HCT116 (cell line): ENCODE results near the gene MYO5C. TPM values are rescaled to one million over a fixed set of nuclear protein-coding genes. Genes with fewer than 3 reads are reported as not detected.

Experiments
- ATAC-seq: fragments of 200-7000 bp; cut with Tn5 transposase; 2 replicates; pipeline ENCODE4 v1.9.1; 2020; ENCODE audit warnings: mild to moderate bottlenecking, moderate library complexity
- BruUV-seq: library from RNA; stranded (reverse); fragments of 400-500 nt; replicated peaks from 2 replicates; lab custom pipeline; 2021; lab: Mats Ljungman, UMichigan
- CTCF ChIA-PET: fragments of 300-600 bp; sonication (Branson Sonifier 250); formaldehyde crosslinking; loops from one replicate; lab custom pipeline; 2021; ENCODE audit warnings: antibody characterized with exemption; lab: Charles Lee
- POLR2A ChIA-PET: fragments of 300-600, 350-600 bp; sonication (Branson Sonifier 250); formaldehyde crosslinking; loops from one replicate; lab custom pipeline; 2021; ENCODE audit warnings: antibody characterized with exemption; lab: Charles Lee
- RAD21 ChIA-PET, 2 experiments: fragments of 300-600 bp; sonication (Branson Sonifier 250); formaldehyde crosslinking; loops; one replicate each; lab custom pipeline; 2023; ENCODE audit warnings: low total read pairs in 2 of 2; ENCODE audit not compliant: uncharacterized antibody in 2 of 2, unreplicated experiment in 2 of 2, low non-redundant PET in 1 of 2; lab: Charles Lee
- DNase-seq: peaks from one replicate; pipeline ENCODE4 v3.0.0-alpha.2; 2010; ENCODE audit warnings: low read depth, low spot score
- H2AFZ ChIP-seq: fragments of 200-600 bp; shearing (Covaris generic), sonication (generic); 2 replicates; pipeline ENCODE4 v1.6.1; 2017; ENCODE audit warnings: low read depth, mixed run types, mixed read lengths, antibody characterized with exemption, low read length; ENCODE audit not compliant: poor library complexity, severe bottlenecking
- H3K27ac ChIP-seq: 2 replicates; pipeline ENCODE4 v1.5.1; 2012; ENCODE audit warnings: low read depth, low read length
- H3K27me3 ChIP-seq: fragments of 200-600 bp; sonication (generic); 2 replicates; pipeline ENCODE4 v1.6.1; 2016; ENCODE audit warnings: mixed run types, low read length, mixed read lengths; ENCODE audit not compliant: insufficient read depth
- H3K36me3 ChIP-seq, 2 experiments: fragments of 200-500 bp in 1 of 2; fragments of 200-600 bp in 1 of 2; sonication (Bioruptor generic) in 1 of 2; sonication (generic) in 1 of 2; 2 replicates each; pipeline versions ENCODE4 v1.5.1 to v1.6.1; 2014 to 2016; ENCODE audit warnings: low read length in 2 of 2, inconsistent platforms in 1 of 2, mixed read lengths in 1 of 2, mixed run types in 1 of 2; ENCODE audit not compliant: insufficient read depth in 2 of 2, control insufficient read depth in 1 of 2
- H3K4me1 ChIP-seq, 2 experiments: fragments of 200-600 bp in 1 of 2; sonication (generic) in 1 of 2; 2 replicates each; pipeline versions ENCODE4 v1.5.1 to v1.6.1; 2012 to 2017; ENCODE audit warnings: low read length in 2 of 2, inconsistent platforms in 1 of 2, mild to moderate bottlenecking in 1 of 2, mixed read lengths in 1 of 2, mixed run types in 1 of 2, moderate library complexity in 1 of 2; ENCODE audit not compliant: insufficient read depth in 2 of 2, control insufficient read depth in 1 of 2
- H3K4me2 ChIP-seq: fragments of 200-600 bp; sonication (generic); 2 replicates; pipeline ENCODE4 v1.6.1; 2017; ENCODE audit warnings: mixed run types, low read length, mixed read lengths
- H3K4me3 ChIP-seq, 2 experiments: fragments of 200-600 bp in 1 of 2; sonication (generic) in 1 of 2; replicated peaks in 1 of 2; 2 replicates each; pipeline ENCODE4 v1.5.1; 2011 to 2016; ENCODE audit warnings: low read length in 2 of 2, control low read depth in 1 of 2, low read depth in 1 of 2, mild to moderate bottlenecking in 1 of 2, mixed read lengths in 1 of 2, mixed run types in 1 of 2
- H3K79me2 ChIP-seq: fragments of 200-600 bp; sonication (generic); 2 replicates; pipeline ENCODE4 v1.6.1; 2017; ENCODE audit warnings: mild to moderate bottlenecking, mixed run types, low read length, moderate library complexity, mixed read lengths; ENCODE audit not compliant: insufficient read depth
- H3K9ac ChIP-seq: fragments of 200-600 bp; sonication (generic); 2 replicates; pipeline ENCODE4 v1.6.1; 2016; ENCODE audit warnings: low read length, mixed read lengths
- H3K9me2 ChIP-seq: fragments of 200-600 bp; sonication (generic), shearing (Covaris generic); 2 replicates; pipeline ENCODE4 v1.6.1; 2017; ENCODE audit warnings: mixed run types, mild to moderate bottlenecking, moderate library complexity; ENCODE audit not compliant: insufficient read depth
- H3K9me3 ChIP-seq, 2 experiments: fragments of 200-500 bp in 1 of 2; fragments of 200-600 bp in 1 of 2; sonication (Bioruptor generic) in 1 of 2; sonication (generic) in 1 of 2; 2 replicates each; pipeline ENCODE4 v1.6.1; 2014 to 2017; ENCODE audit warnings: low read length in 2 of 2, mixed read lengths in 2 of 2, inconsistent platforms in 1 of 2, low read depth in 1 of 2, mild to moderate bottlenecking in 1 of 2, mixed run types in 1 of 2, moderate library complexity in 1 of 2; ENCODE audit not compliant: control insufficient read depth in 1 of 2, insufficient read depth in 1 of 2
- H4K20me1 ChIP-seq: fragments of 200-600 bp; sonication (generic), shearing (Covaris generic); 2 replicates; pipeline ENCODE4 v1.6.1; 2017; ENCODE audit warnings: mixed run types, mild to moderate bottlenecking, moderate library complexity; ENCODE audit not compliant: insufficient read depth
- ATF3 ChIP-seq: IDR thresholded peaks from 2 replicates; pipeline ENCODE4 v1.6.1; 2012
- CEBPB ChIP-seq: IDR thresholded peaks from 2 replicates; pipeline ENCODE4 v1.6.1; 2012; ENCODE audit warnings: low read depth
- EGR1 ChIP-seq: IDR thresholded peaks from 2 replicates; pipeline ENCODE4 v1.6.1; 2012; ENCODE audit warnings: low read depth
- EZH2 ChIP-seq: fragments of 200-600 bp; sonication (generic); IDR thresholded peaks from 2 replicates; pipeline ENCODE4 v1.6.1; 2017; ENCODE audit warnings: antibody characterized with exemption, mixed run types
- EZH2phosphoT487 ChIP-seq: fragments of 200-600 bp; IDR thresholded peaks from 2 replicates; pipeline ENCODE4 v1.6.1; 2018; ENCODE audit warnings: antibody characterized with exemption, borderline replicate concordance
- JUND ChIP-seq: IDR thresholded peaks from 2 replicates; pipeline ENCODE4 v1.6.1; 2012
- POLR2A ChIP-seq: IDR thresholded peaks from 2 replicates; pipeline ENCODE4 v1.7.0; 2011; ENCODE audit warnings: borderline replicate concordance; ENCODE audit not compliant: insufficient read depth, insufficient read length; ENCODE audit errors: extremely low read depth
- POLR2AphosphoS5 ChIP-seq: IDR thresholded peaks from 2 replicates; pipeline ENCODE4 v1.6.1; 2011; ENCODE audit warnings: mild to moderate bottlenecking, low read depth, low read length, moderate library complexity
- RAD21 ChIP-seq: IDR thresholded peaks from 2 replicates; pipeline ENCODE4 v1.6.1; 2012; ENCODE audit warnings: low read depth, mild to moderate bottlenecking
- REST ChIP-seq: IDR thresholded peaks from 2 replicates; pipeline ENCODE4 v1.6.1; 2012; ENCODE audit warnings: low read depth
- SRF ChIP-seq: IDR thresholded peaks from 2 replicates; pipeline ENCODE4 v1.6.1; 2012; ENCODE audit warnings: low read depth
- TCF7L2 ChIP-seq: IDR thresholded peaks from 2 replicates; pipeline ENCODE4 v1.7.0; 2011; ENCODE audit warnings: borderline replicate concordance, inconsistent platforms; ENCODE audit not compliant: insufficient read depth, insufficient read length; ENCODE audit errors: extremely low read depth
- ZNF274 ChIP-seq: fragments of 200-500 bp; sonication (Bioruptor generic); IDR thresholded peaks from 2 replicates; pipeline ENCODE4 v1.6.1; 2014; ENCODE audit warnings: mild to moderate bottlenecking, low read depth, low read length, inconsistent platforms
- intact Hi-C: fragments of 100-400 bp; cut with micrococcal nuclease; formaldehyde crosslinking; loops from 2 replicates; pipeline ENCODE4 v1.10.0; 2022
- total RNA-seq: library from RNA; stranded (reverse); gene quantifications from one replicate; pipeline ENCODE4 v1.2.1, GENCODE V29; 2021; ENCODE audit not compliant: unreplicated experiment
- TF ChIP-seq, protein P1 (sequence below): IDR thresholded peaks from 2 replicates; pipeline ENCODE4 v1.6.1; 2011; ENCODE audit warnings: mild to moderate bottlenecking, low read length, moderate library complexity; ENCODE audit not compliant: insufficient replicate concordance; ENCODE audit errors: extremely low read depth
- TF ChIP-seq, protein P2 (sequence below), 3 experiments: fragments of 200-600 bp in 1 of 3; sonication (generic) in 1 of 3; IDR thresholded peaks in 2 of 3; conservative IDR thresholded peaks in 1 of 3; 2 replicates each; pipeline ENCODE4 v1.5.1; 2012 to 2017; ENCODE audit warnings: low read depth in 2 of 3, low read length in 2 of 3, antibody characterized with exemption in 1 of 3, borderline replicate concordance in 1 of 3, control low read depth in 1 of 3, mild to moderate bottlenecking in 1 of 3, mixed read lengths in 1 of 3, mixed run types in 1 of 3, moderate library complexity in 1 of 3; ENCODE audit not compliant: insufficient read depth in 1 of 3

The MYO5C gene
- total RNA-seq, 1 experiment from 2014 or later, result 34.0 TPM

GRCh38 chr15:52344592-52344991 is 49.0 kb upstream of the MYO5C start:
- Histone ChIP-seq H3K9me2 (no peaks in the 10 kb centered on the region), H3K27me3 (no peaks in the 10 kb centered on the region), H3K9me3 (no peaks in the 10 kb centered on the region), H2AFZ (no peak overlapping the region), H3K36me3 (no peaks in the 10 kb centered on the region), H4K20me1 (no peaks in the 10 kb centered on the region), H3K27ac (no peak overlapping the region), H3K4me1 (no peaks in the 10 kb centered on the region), H3K4me3 (no peak overlapping the region), H3K79me2 (no peaks in the 10 kb centered on the region), H3K4me2 (no peak overlapping the region), H3K9ac (no peak overlapping the region)
- intact Hi-C loops, result no loop called here
- RAD21 ChIA-PET, result no interaction called here
- CTCF ChIA-PET, result no interaction called here
- no TSS peak for BruUV-seq
- ATAC-seq (no peak), DNase-seq (no peak)
- TF ChIP-seq POLR2A (no peak), ATF3 (no peak), EZH2 (no peak), ZNF274 (no peak), EGR1 (no peak), EZH2phosphoT487 (no peak), POLR2AphosphoS5 (no peak), SRF (no peak), TCF7L2 (no peak), JUND (no peak), CEBPB (no peak), RAD21 (no peak), REST (no peak)
- TF ChIP-seq, protein P1, sequence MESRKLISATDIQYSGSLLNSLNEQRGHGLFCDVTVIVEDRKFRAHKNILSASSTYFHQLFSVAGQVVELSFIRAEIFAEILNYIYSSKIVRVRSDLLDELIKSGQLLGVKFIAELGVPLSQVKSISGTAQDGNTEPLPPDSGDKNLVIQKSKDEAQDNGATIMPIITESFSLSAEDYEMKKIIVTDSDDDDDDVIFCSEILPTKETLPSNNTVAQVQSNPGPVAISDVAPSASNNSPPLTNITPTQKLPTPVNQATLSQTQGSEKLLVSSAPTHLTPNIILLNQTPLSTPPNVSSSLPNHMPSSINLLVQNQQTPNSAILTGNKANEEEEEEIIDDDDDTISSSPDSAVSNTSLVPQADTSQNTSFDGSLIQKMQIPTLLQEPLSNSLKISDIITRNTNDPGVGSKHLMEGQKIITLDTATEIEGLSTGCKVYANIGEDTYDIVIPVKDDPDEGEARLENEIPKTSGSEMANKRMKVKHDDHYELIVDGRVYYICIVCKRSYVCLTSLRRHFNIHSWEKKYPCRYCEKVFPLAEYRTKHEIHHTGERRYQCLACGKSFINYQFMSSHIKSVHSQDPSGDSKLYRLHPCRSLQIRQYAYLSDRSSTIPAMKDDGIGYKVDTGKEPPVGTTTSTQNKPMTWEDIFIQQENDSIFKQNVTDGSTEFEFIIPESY, result no peak
- TF ChIP-seq, protein P2, sequence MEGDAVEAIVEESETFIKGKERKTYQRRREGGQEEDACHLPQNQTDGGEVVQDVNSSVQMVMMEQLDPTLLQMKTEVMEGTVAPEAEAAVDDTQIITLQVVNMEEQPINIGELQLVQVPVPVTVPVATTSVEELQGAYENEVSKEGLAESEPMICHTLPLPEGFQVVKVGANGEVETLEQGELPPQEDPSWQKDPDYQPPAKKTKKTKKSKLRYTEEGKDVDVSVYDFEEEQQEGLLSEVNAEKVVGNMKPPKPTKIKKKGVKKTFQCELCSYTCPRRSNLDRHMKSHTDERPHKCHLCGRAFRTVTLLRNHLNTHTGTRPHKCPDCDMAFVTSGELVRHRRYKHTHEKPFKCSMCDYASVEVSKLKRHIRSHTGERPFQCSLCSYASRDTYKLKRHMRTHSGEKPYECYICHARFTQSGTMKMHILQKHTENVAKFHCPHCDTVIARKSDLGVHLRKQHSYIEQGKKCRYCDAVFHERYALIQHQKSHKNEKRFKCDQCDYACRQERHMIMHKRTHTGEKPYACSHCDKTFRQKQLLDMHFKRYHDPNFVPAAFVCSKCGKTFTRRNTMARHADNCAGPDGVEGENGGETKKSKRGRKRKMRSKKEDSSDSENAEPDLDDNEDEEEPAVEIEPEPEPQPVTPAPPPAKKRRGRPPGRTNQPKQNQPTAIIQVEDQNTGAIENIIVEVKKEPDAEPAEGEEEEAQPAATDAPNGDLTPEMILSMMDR (IDR thresholded peaks at IDR 0.05 in 2 of 3, conservative IDR thresholded peaks at IDR 0.05 in 1 of 3; ENCODE audit: borderline replicate concordance in 1 of 3, insufficient read depth in 1 of 3, low read depth in 2 of 3, low read length in 2 of 3), result no peak
- TF ChIP-seq, all 23 proteins: peak for 0
- POLR2A ChIA-PET, result no interaction called here
